NCI-H2029 (cell line): Measurements from ENCODE around the gene NAXE.
"Not testable (repeated sequence)": the region's sequence is repeated elsewhere in the genome, so short reads cannot be mapped to it uniquely, and the experiment has no call there.

Experiments
- DNase-seq: peaks from one replicate; lab custom pipeline; 2025; lab: John Stamatoyannopoulos, UW

NAXE gene

GRCh38 chr1:156591432-156592157, at the start of gene NAXE:
TSS of gene NAXE (plus strand) at chr1:156591776. CDS start at chr1:156591805, 29 bp downstream.
- DNase-seq, result peak; percentile 59

GRCh38 chr1:156543066-156543465, 48.5 kb upstream of the NAXE start:
- no peak for DNase-seq

- no peak for DNase-seq
Measured at GRCh38 chr1:156544592-156545102, 46.9 kb upstream of the NAXE start.

- no peak for DNase-seq
Measured at GRCh38 chr1:156546267-156546666, 45.3 kb upstream of the NAXE start.

- DNase-seq, result no peak
Measured at GRCh38 chr1:156547434-156547833, 44.1 kb upstream of the NAXE start.

- no peak for DNase-seq
Measured at GRCh38 chr1:156547982-156548381, 43.6 kb upstream of the NAXE start.

- DNase-seq, result no peak
Measured at GRCh38 chr1:156549390-156549789, 42.2 kb upstream of the NAXE start.

- no peak for DNase-seq
Measured at GRCh38 chr1:156549831-156550230, 41.7 kb upstream of the NAXE start.

GRCh38 chr1:156550346-156550745, 41.2 kb upstream of the NAXE start:
- DNase-seq, result no peak

- no peak for DNase-seq
Measured at GRCh38 chr1:156551066-156551643, 40.4 kb upstream of the NAXE start.

- no peak for DNase-seq
Measured at GRCh38 chr1:156551869-156552268, 39.7 kb upstream of the NAXE start.

GRCh38 chr1:156552518-156552917, 39.1 kb upstream of the NAXE start:
- DNase-seq, result no peak

GRCh38 chr1:156552937-156553336, 38.6 kb upstream of the NAXE start:
- DNase-seq, result not testable (repeated sequence)

- DNase-seq, result no peak
Measured at GRCh38 chr1:156553860-156554485, 37.6 kb upstream of the NAXE start.

- DNase-seq, result no peak
Measured at GRCh38 chr1:156554971-156555370, 36.6 kb upstream of the NAXE start.

- DNase-seq, result no peak
Measured at GRCh38 chr1:156555715-156556114, 35.9 kb upstream of the NAXE start.

GRCh38 chr1:156556354-156556753, 35.2 kb upstream of the NAXE start:
- DNase-seq, result no peak

GRCh38 chr1:156559086-156559796, 32.3 kb upstream of the NAXE start:
- DNase-seq, result no peak

- DNase-seq, result no peak
Measured at GRCh38 chr1:156559797-156560385, 31.7 kb upstream of the NAXE start.

- no peak for DNase-seq
Measured at GRCh38 chr1:156560585-156561163, 30.9 kb upstream of the NAXE start.

- DNase-seq, result no peak
Measured at GRCh38 chr1:156565519-156565918, 26.1 kb upstream of the NAXE start.

GRCh38 chr1:156566436-156566835, 25.1 kb upstream of the NAXE start:
- DNase-seq, result no peak
